Ovary (tissue), 9 donors: ENCODE measurements around the gene NPPA. TPM values are rescaled to one million over a fixed set of nuclear protein-coding genes. Genes with fewer than 3 reads are reported as not detected.

Experiments
- polyA plus RNA-seq, 2 donors: library from polyadenylated mRNA; stranded (reverse); fragments of 200-250 nt in 1 of 2; fragments of 350-450 nt in 1 of 2; fragmentation: Illumina TruSeq in 1 of 2; extraction: RNeasy Lipid Tissue Mini Kit (QIAGEN cat#74804) in 1 of 2; gene quantifications; one replicate each; pipeline ENCODE4 v1.2.3, GENCODE V29; 2013 to 2014
- small RNA-seq: library from RNA; depleted of rRNA; stranded (forward); fragments of <200 nt; gene quantifications from one replicate; pipeline ENCODE3, GENCODE V24; 2016
- total RNA-seq, 7 donors: library from RNA; depleted of rRNA in 2 of 7; stranded (reverse); fragments of >200 nt in 2 of 7; fragmentation: NEBNext Ultra II Directional in 3 of 7; extraction: Animal tissue kit (Norgen Biotek cat#: 25700) in 3 of 7; gene quantifications; one replicate each; pipeline versions ENCODE4 v1.1.0 to v1.2.4, GENCODE V29; 2016 to 2023
- donor health status: DM: no; HTN: no; CAD: no; lungs with moderate emphysema.
- donor health status: DM: no; HTN: no; CAD: no.
- donor health status: Bipolar disorder and iron deficiency.
- donor health status: DM: yes; HTN: yes; CAD: no.
- donor health status: DM: no; HTN: no; CAD: no.
- donor health status: DM: yes; HTN: yes; CAD: no.

NPPA gene
- total and polyA plus RNA-seq, 9 donors, result 0.83 to 2.5 (median 0.96) TPM; not detected in 4

Small RNAs within 50 kb of the gene (small RNA-seq; reads per million reads assigned to genes)
- gene RF02156, result not detected
- gene RF02157, result not detected
- not detected for gene RF02158

Other genes with a start within 250 kb of the NPPA start
- gene FBXO2, start 193.4 kb downstream of the NPPA start, total RNA-seq, result 10 to 100 TPM in 1 of 7 donors, 1 to 10 TPM in 6; 1.3 to 17.6 (median 3.1) TPM
- gene FBXO2, start 193.4 kb downstream of the NPPA start, polyA plus RNA-seq, result 1 to 10 TPM in 1 of 2 donors, under 1 TPM in 1; 0.50 to 1.5 TPM
- gene FBXO44, start 192.9 kb downstream of the NPPA start, total RNA-seq, result 10 to 100 TPM; 15.0 to 20.8 (median 17.5) TPM
- gene FBXO44, start 192.9 kb downstream of the NPPA start, polyA plus RNA-seq, result 10 to 100 TPM in 1 of 2 donors, 1 to 10 TPM in 1; 4.2 to 20.8 TPM
- gene FBXO6, start 183.6 kb downstream of the NPPA start, total RNA-seq, result 10 to 100 TPM in 1 of 7 donors, 1 to 10 TPM in 6; 5.2 to 11.8 (median 6.3) TPM
- gene FBXO6, start 183.6 kb downstream of the NPPA start, polyA plus RNA-seq, result 1 to 10 TPM; 3.0 to 7.3 TPM
- 10 to 100 TPM; 21.1 to 35.9 (median 27.8) TPM for gene MAD2L2, start 166.6 kb downstream of the NPPA start, total RNA-seq
- gene MAD2L2, start 166.6 kb downstream of the NPPA start, polyA plus RNA-seq, result 10 to 100 TPM; 13.0 to 34.6 TPM
- under 1 TPM in 5 of 7 donors, not detected in 2; under 0.01 to 0.33 (median 0.05) TPM for gene DRAXIN, start 156.1 kb downstream of the NPPA start, total RNA-seq
- gene DRAXIN, start 156.1 kb downstream of the NPPA start, polyA plus RNA-seq, result under 1 TPM; 0.01 to 0.12 TPM
- gene AGTRAP, start 111.6 kb downstream of the NPPA start, total RNA-seq, result 10 to 100 TPM; 24.5 to 53.2 (median 31.1) TPM
- gene AGTRAP, start 111.6 kb downstream of the NPPA start, polyA plus RNA-seq, result 10 to 100 TPM in 1 of 2 donors, 1 to 10 TPM in 1; 5.9 to 38.2 TPM
- 1 to 10 TPM in 3 of 7 donors, under 1 TPM in 3, not detected in 1; 0.48 to 1.8 (median 1.1) TPM for gene C1orf167, start 85.6 kb downstream of the NPPA start, total RNA-seq
- gene C1orf167, start 85.6 kb downstream of the NPPA start, polyA plus RNA-seq, result 1 to 10 TPM in 1 of 2 donors, not detected in 1; 4.4 TPM
- 100 to 1,000 TPM in 1 of 7 donors, 10 to 100 TPM in 6; 41.2 to 161 (median 56.7) TPM for gene MTHFR, start 41.8 kb downstream of the NPPA start, total RNA-seq
- gene MTHFR, start 41.8 kb downstream of the NPPA start, polyA plus RNA-seq, result 10 to 100 TPM; 13.1 to 25.0 TPM
- gene CLCN6, start 41.6 kb downstream of the NPPA start, total RNA-seq, result 10 to 100 TPM; 11.7 to 39.7 (median 32.1) TPM
- 10 to 100 TPM; 14.6 to 16.7 TPM for gene CLCN6, start 41.6 kb downstream of the NPPA start, polyA plus RNA-seq
- not detected for gene NPPB, start 11.2 kb upstream of the NPPA start, total RNA-seq
- under 1 TPM in 1 of 2 donors, not detected in 1; 0.22 TPM for gene NPPB, start 11.2 kb upstream of the NPPA start, polyA plus RNA-seq
- 10 to 100 TPM; 24.5 to 47.7 (median 26.8) TPM for gene KIAA2013, start 78.6 kb upstream of the NPPA start, total RNA-seq
- 10 to 100 TPM; 17.3 to 29.7 TPM for gene KIAA2013, start 78.6 kb upstream of the NPPA start, polyA plus RNA-seq
- 10 to 100 TPM; 26.3 to 98.2 (median 58.7) TPM for gene PLOD1, start 86.9 kb upstream of the NPPA start, total RNA-seq
- 10 to 100 TPM; 52.3 to 67.9 TPM for gene PLOD1, start 86.9 kb upstream of the NPPA start, polyA plus RNA-seq
- 10 to 100 TPM; 27.8 to 67.8 (median 55.8) TPM for gene MFN2, start 132.7 kb upstream of the NPPA start, total RNA-seq
- 10 to 100 TPM; 29.7 to 77.0 TPM for gene MFN2, start 132.7 kb upstream of the NPPA start, polyA plus RNA-seq
- 10 to 100 TPM; 32.3 to 59.0 (median 36.4) TPM for gene MIIP, start 171.7 kb upstream of the NPPA start, total RNA-seq
- gene MIIP, start 171.7 kb upstream of the NPPA start, polyA plus RNA-seq, result 10 to 100 TPM in 1 of 2 donors, 1 to 10 TPM in 1; 3.3 to 42.8 TPM
- gene TNFRSF8, start 215.5 kb upstream of the NPPA start, total RNA-seq, result 10 to 100 TPM in 1 of 7 donors, under 1 TPM in 6; 0.25 to 10.9 (median 0.45) TPM
- under 1 TPM; 0.17 to 0.65 TPM for gene TNFRSF8, start 215.5 kb upstream of the NPPA start, polyA plus RNA-seq